B cell (primary cell): ENCODE data around the gene TRABD. TPM values are rescaled to one million over a fixed set of nuclear protein-coding genes. Genes with fewer than 3 reads are reported as not detected.

Experiments used
- ATAC-seq: fragments of 200-7000 bp; cut with Tn5 transposase; one replicate; pipeline ENCODE4 v1.10.0; 2021; ENCODE audit warnings: low read depth, mild to moderate bottlenecking, moderate number of reproducible peaks, moderate library complexity
- CTCF ChIA-PET: fragments of 350-600 bp; sonication (Branson Sonifier 250); formaldehyde crosslinking; loops from one replicate; lab custom pipeline; 2021; ENCODE audit warnings: antibody characterized with exemption, inconsistent platforms; lab: Charles Lee
- POLR2A ChIA-PET: fragments of 350-600 bp; sonication (Branson Sonifier 250); formaldehyde crosslinking; loops from one replicate; lab custom pipeline; 2021; ENCODE audit warnings: antibody characterized with exemption; lab: Charles Lee
- DNase-seq: peaks from one replicate; pipeline ENCODE4 v3.0.0; 2013
- H2AFZ ChIP-seq: 2 replicates; pipeline ENCODE4 v1.6.1; 2012; ENCODE audit warnings: mild to moderate bottlenecking, low read depth, low read length; ENCODE audit not compliant: insufficient read depth, poor library complexity, severe bottlenecking
- H3K27ac ChIP-seq, 2 donors: 1 replicate in 1 of 2; 2 replicates in 1 of 2; pipeline ENCODE4 v1.5.1; 2012 to 2013; ENCODE audit warnings: low read length in 2 of 2, mild to moderate bottlenecking in 2 of 2, moderate library complexity in 1 of 2
- H3K27me3 ChIP-seq, 4 experiments: fragments of 200-600 bp in 1 of 4; sonication (generic) in 1 of 4; replicated peaks in 1 of 4; 1 replicate in 2 of 4; 2 replicates in 2 of 4; pipeline versions ENCODE4 v1.6.1 to v1.7.0; 2013 to 2016; ENCODE audit warnings: low read length in 3 of 4, mild to moderate bottlenecking in 2 of 4, mixed read lengths in 1 of 4, moderate library complexity in 1 of 4; ENCODE audit not compliant: insufficient read depth in 4 of 4, control insufficient read depth in 3 of 4; ENCODE audit errors: control extremely low read depth in 1 of 4
- H3K36me3 ChIP-seq, 2 experiments: replicated peaks in 1 of 2; 1 replicate in 1 of 2; 2 replicates in 1 of 2; pipeline versions ENCODE4 v1.6.1 to v1.7.1; 2013; ENCODE audit warnings: low read length in 1 of 2; ENCODE audit not compliant: insufficient read depth in 2 of 2, control insufficient read depth in 1 of 2; ENCODE audit errors: control extremely low read depth in 1 of 2, extremely low read depth in 1 of 2
- H3K4me1 ChIP-seq, 2 donors: fragments of 200-600 bp in 1 of 2; sonication (generic) in 1 of 2; 1 replicate in 1 of 2; 2 replicates in 1 of 2; pipeline versions ENCODE4 v1.5.1 to v1.6.1; 2013 to 2017; ENCODE audit warnings: low read length in 2 of 2; ENCODE audit not compliant: control insufficient read depth in 2 of 2, insufficient read depth in 2 of 2
- H3K4me2 ChIP-seq: replicated peaks from 2 replicates; pipeline ENCODE3; 2012; ENCODE audit warnings: mild to moderate bottlenecking, low read depth, low read length; ENCODE audit not compliant: poor library complexity, severe bottlenecking
- H3K4me3 ChIP-seq, 5 experiments: fragments of 200-600 bp in 1 of 5; sonication (generic) in 1 of 5; 1 replicate in 3 of 5; 2 replicates in 2 of 5; pipeline versions ENCODE4 v1.5.1 to v1.7.0; 2011 to 2016; ENCODE audit warnings: low read length in 4 of 5, mild to moderate bottlenecking in 4 of 5, low read depth in 2 of 5, control low read depth in 1 of 5, moderate library complexity in 1 of 5; ENCODE audit not compliant: insufficient read depth in 1 of 5; ENCODE audit errors: control extremely low read depth in 1 of 5, extremely low read depth in 1 of 5
- H3K79me2 ChIP-seq: fragments of 200-600 bp; sonication (generic); one replicate; pipeline ENCODE4 v1.6.0; 2016; ENCODE audit warnings: low read length; ENCODE audit not compliant: control insufficient read depth, insufficient read depth
- H3K9ac ChIP-seq: fragments of 200-600 bp; sonication (generic); 2 replicates; pipeline ENCODE4 v1.6.1; 2017; ENCODE audit warnings: mild to moderate bottlenecking, low read length, moderate library complexity
- H3K9me3 ChIP-seq, 3 donors: one replicate each; pipeline versions ENCODE4 v1.6.1 to v1.7.1; 2013; ENCODE audit warnings: low read length in 2 of 3; ENCODE audit not compliant: control insufficient read depth in 2 of 3, insufficient read depth in 1 of 3; ENCODE audit errors: control extremely low read depth in 1 of 3
- H4K20me1 ChIP-seq: 2 replicates; pipeline ENCODE4 v1.6.0; 2012; ENCODE audit warnings: mild to moderate bottlenecking, low read length; ENCODE audit not compliant: insufficient read depth, control insufficient read depth, poor library complexity, severe bottlenecking
- H3K27ac Mint-ChIP-seq: one replicate; pipeline ENCODE4 v1.8.0; 2021; ENCODE audit warnings: mixed read lengths
- H3K27me3 Mint-ChIP-seq: one replicate; pipeline ENCODE4 v1.8.0; 2021; ENCODE audit warnings: mixed read lengths
- H3K4me1 Mint-ChIP-seq: one replicate; pipeline ENCODE4 v1.8.0; 2021; ENCODE audit warnings: mixed read lengths
- H3K4me3 Mint-ChIP-seq: one replicate; pipeline ENCODE4 v1.8.0; 2021; ENCODE audit warnings: mixed read lengths
- H3K9me3 Mint-ChIP-seq: one replicate; pipeline ENCODE4 v1.8.0; 2022; ENCODE audit warnings: mixed read lengths; ENCODE audit not compliant: insufficient read depth
- EZH2 ChIP-seq: IDR thresholded peaks from 2 replicates; pipeline ENCODE4 v1.6.1; 2012; ENCODE audit warnings: borderline replicate concordance, low read depth, mild to moderate bottlenecking, moderate library complexity, low read length; ENCODE audit not compliant: insufficient read depth, poor library complexity, severe bottlenecking
- WGBS: methylation state at CpG from one replicate; pipeline ENCODE4 v1.1.5; 2013; ENCODE audit warnings: missing lambda C conversion rate; ENCODE audit not compliant: insufficient coverage; 5-methylcytosine and 5-hydroxymethylcytosine counted together
- intact Hi-C: fragments of 100-400 bp; cut with micrococcal nuclease; formaldehyde crosslinking; loops from one replicate; pipeline ENCODE4 v1.10.0; 2022
- polyA plus RNA-seq: library from polyadenylated mRNA; depleted of rRNA; stranded (reverse); fragments of >200 nt; gene quantifications from 2 replicates; pipeline ENCODE4 v1.2.3, GENCODE V29; 2012
- total RNA-seq, 2 donors: library from RNA; stranded (reverse); fragments of 120-200 nt in 1 of 2; gene quantifications; 1 replicate in 1 of 2; 2 replicates in 1 of 2; pipeline versions ENCODE4 v1.2.3 to v1.2.4, GENCODE V29; 2013 to 2022
- TF ChIP-seq, protein P1 (sequence below): fragments of 200-600 bp; IDR thresholded peaks from one replicate; pipeline ENCODE4 v1.8.0; 2022; ENCODE audit warnings: antibody characterized with exemption, mild to moderate bottlenecking

The TRABD gene
- total and polyA plus RNA-seq, 2 donors (not counting 1 experiment from before 2014, with no cell fraction given): 164 to 200 TPM

DNA sequence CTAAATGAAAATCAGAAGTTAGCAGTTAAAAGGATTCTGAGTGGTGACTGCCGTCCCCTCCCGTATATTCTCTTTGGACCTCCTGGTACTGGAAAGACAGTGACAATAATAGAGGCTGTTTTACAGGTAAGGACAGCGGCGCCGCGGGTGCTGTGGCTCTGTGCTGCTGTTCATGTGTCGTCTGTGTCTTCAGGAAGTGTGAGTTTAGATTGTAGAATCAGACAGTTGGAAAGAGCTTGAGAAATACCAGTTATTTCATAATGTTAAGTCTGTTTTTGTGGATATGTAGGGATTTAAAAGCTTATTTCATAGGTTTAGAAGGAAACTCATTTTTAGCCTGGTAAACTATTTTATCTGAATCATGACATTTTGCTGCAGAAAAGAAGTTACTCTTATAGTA lies 42.6 kb upstream of the TRABD start:
- peaks cover 0 to 3% (median 0%) of the 10 kb centered on the region in 4 experiments for H3K27me3 ChIP-seq
- H3K27me3 Mint-ChIP-seq: peaks cover 19% of the 10 kb centered on the region
- no peak overlapping the region for H3K4me2 ChIP-seq
- CTCF ChIA-PET: interaction anchor here (1.3 to 1.4 kb wide), 2 partner anchors 39 to 375 kb away, joined by 3 to 6 read pairs; no protein-coding TSS in a partner anchor
- H3K9me3 ChIP-seq: no peaks in the 10 kb centered on the region
- ATAC-seq (no peak), DNase-seq (no peak)
- peaks cover 4% of the 10 kb centered on the region for H3K4me1 Mint-ChIP-seq
- H3K4me3 ChIP-seq: no peak overlapping the region
- POLR2A ChIA-PET: interaction anchor here (0.7 kb wide), 1 partner anchor 15 kb away, joined by 3 read pairs; no protein-coding TSS in a partner anchor
- H2AFZ ChIP-seq: no peak overlapping the region
- no peak overlapping the region for H3K27ac Mint-ChIP-seq
- no peaks in the 10 kb centered on the region for H3K36me3 ChIP-seq
- intact Hi-C loops: no loop called here
- no peak overlapping the region for H3K9ac ChIP-seq
- no peak overlapping the region for H3K4me3 Mint-ChIP-seq
- H3K4me1 ChIP-seq: no peaks in the 10 kb centered on the region
- H3K79me2 ChIP-seq: no peaks in the 10 kb centered on the region
- no peak overlapping the region for H3K27ac ChIP-seq
- 97% methylated on average over 7 of the region's 7 CpGs for WGBS
- H4K20me1 ChIP-seq: no peaks in the 10 kb centered on the region
- no peaks in the 10 kb centered on the region for H3K9me3 Mint-ChIP-seq
- TF ChIP-seq EZH2: no peak
- TF ChIP-seq, protein P1, sequence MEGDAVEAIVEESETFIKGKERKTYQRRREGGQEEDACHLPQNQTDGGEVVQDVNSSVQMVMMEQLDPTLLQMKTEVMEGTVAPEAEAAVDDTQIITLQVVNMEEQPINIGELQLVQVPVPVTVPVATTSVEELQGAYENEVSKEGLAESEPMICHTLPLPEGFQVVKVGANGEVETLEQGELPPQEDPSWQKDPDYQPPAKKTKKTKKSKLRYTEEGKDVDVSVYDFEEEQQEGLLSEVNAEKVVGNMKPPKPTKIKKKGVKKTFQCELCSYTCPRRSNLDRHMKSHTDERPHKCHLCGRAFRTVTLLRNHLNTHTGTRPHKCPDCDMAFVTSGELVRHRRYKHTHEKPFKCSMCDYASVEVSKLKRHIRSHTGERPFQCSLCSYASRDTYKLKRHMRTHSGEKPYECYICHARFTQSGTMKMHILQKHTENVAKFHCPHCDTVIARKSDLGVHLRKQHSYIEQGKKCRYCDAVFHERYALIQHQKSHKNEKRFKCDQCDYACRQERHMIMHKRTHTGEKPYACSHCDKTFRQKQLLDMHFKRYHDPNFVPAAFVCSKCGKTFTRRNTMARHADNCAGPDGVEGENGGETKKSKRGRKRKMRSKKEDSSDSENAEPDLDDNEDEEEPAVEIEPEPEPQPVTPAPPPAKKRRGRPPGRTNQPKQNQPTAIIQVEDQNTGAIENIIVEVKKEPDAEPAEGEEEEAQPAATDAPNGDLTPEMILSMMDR: no peak

DNA sequence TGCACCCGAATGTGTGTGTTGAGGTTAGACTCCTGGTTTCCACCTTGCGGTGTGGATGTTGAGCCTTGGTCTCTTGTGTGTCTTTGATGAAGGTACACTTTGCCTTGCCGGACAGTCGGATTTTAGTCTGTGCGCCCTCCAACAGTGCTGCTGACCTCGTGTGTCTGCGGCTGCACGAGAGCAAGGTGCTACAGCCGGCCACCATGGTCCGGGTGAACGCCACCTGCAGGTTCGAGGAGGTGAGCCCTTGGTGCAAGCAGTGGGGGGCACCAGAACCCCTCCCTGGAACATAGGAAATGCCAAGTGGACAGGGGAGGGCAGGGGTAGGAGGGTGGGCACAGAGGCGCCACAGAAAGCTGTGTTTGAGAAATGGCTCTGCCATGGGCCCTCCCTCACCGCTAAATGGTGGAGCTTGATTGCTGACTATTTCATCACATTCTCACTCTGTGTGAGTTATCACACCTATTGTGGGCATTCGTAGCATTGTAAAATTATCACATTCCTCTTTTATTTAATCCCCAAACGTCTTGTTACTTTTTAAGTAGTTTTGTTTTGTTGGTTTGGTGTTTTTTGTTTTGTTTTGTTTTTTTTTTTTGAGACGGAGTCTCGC lies 41.6 kb upstream of the TRABD start:
- no peaks in the 10 kb centered on the region for H4K20me1 ChIP-seq
- H3K27ac ChIP-seq: no peak overlapping the region
- Mint-ChIP-seq H3K27ac (no peak overlapping the region), H3K4me1 (peaks cover 6% of the 10 kb centered on the region), H3K9me3 (no peaks in the 10 kb centered on the region), H3K4me3 (no peak overlapping the region), H3K27me3 (peaks cover 19% of the 10 kb centered on the region)
- ATAC-seq: no peak
- H3K9ac ChIP-seq: no peak overlapping the region
- TF ChIP-seq, protein P1: no peak
- TF ChIP-seq EZH2: no peak
- H3K4me2 ChIP-seq: no peak overlapping the region
- ChIA-PET POLR2A (no interaction called here), CTCF (interaction anchor here (1.1 kb wide), 1 partner anchor 65 kb away, joined by 3 read pairs; no protein-coding TSS in a partner anchor)
- H2AFZ ChIP-seq: no peak overlapping the region
- no peaks in the 10 kb centered on the region for H3K79me2 ChIP-seq
- no peak overlapping the region for H3K4me3 ChIP-seq
- DNase-seq: no peak
- intact Hi-C loops: no loop called here
- H3K27me3 ChIP-seq: peaks cover 0 to 3% (median 0%) of the 10 kb centered on the region in 4 experiments
- no peaks in the 10 kb centered on the region for H3K9me3 ChIP-seq
- peaks cover 0 to 3% of the 10 kb centered on the region in 2 donors for H3K4me1 ChIP-seq
- no peaks in the 10 kb centered on the region for H3K36me3 ChIP-seq
- 87% methylated on average over 8 of the region's 18 CpGs for WGBS
